GM04503 (cell line): ENCODE results near the gene ZNF284.

ENCODE experiments used
- DNase-seq: peaks from one replicate; pipeline ENCODE4 v3.0.0-alpha.2; 2012; ENCODE audit warnings: low read depth

Gene ZNF284

DNA sequence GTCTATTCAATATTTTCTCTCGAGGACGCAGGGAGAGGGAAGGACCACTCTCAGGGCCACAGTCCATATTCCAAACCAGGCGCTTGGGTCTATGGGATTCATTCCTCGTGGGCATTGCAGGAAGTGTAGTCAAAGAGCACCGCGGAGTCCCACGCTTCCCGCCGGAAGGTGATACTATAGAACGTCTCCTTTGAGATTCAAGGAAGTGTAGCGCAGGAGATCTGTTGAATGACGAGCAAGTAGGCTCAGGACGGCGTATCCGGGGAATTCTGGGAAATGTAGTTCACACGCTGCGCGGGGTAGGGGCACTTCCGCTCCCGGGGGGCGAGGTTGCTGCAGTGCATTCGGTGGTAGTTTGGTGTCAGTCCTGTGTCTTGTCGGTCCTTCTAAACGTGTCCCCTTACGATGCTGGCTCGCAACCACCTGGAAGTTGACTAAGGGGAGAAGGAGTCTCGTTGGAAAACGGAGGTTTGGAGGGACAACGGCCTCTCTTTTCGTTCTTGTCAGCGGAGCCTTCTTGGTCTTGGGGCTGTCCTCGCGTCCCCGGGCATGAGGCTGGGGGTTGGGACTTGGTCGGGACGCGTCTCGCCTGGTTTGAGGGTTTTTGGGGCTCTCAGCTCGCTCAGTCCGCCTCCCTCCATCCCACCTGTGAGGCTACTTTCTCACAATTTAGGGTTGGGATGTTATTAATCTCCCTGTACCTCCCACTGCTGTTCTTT is at the start of gene ZNF284:
Gene ZNF284 (plus strand): TSS at position 336 of the 719 bp plus-strand sequence. CDS start 4,231 bp downstream, outside the sequence.
- DNase-seq = no peak

DNA sequence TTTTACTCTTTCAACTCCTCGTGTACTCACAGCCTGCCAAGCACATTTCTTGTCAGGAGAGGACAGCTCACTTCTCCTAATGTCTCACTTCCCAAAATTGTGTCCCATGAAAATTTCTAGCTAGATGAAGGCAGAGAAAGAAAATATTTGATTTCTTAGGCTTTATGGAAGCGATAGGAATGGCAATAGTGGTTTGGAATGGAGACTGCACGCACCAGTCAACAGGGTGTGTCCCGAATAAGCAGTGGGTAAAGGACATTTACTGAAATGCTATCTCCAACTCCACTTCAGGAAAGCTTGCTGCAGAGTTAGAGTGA is 47.1 kb upstream of the ZNF284 start:
- no peak for DNase-seq

GRCh38 chr19:44025217-44025936 is 46.6 kb upstream of the ZNF284 start, which contains the start of gene ZNF222:
Gene ZNF222 (plus strand): TSS chr19:44025379. CDS start chr19:44025437, 58 bp downstream.
- peak; percentile 64 for DNase-seq

DNA sequence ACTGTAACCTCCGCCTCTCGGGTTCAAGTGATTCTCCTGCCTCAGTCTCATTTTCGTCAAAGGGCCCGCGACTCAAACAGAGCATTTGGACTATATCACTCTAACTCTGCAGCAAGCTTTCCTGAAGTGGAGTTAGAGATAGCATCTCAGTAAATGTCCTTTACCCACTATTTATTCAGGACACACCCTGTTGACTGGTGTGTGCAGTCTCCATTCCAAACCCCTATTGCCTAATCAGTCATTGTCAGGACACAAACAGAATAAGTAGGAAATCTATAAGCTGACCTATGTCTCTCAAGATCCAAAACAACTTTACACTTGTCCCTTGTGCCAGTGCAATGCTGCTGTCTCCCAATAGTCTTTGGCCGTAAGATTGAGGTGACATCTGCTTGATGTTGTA is 45.3 kb upstream of the ZNF284 start:
- DNase-seq = no peak

- DNase-seq = no peak
Observed at GRCh38 chr19:44032001-44032610, 39.9 kb upstream of the ZNF284 start.

GRCh38 chr19:44042147-44042546 is 29.8 kb upstream of the ZNF284 start:
- no peak for DNase-seq

GRCh38 chr19:44050740-44051649 is 21.0 kb upstream of the ZNF284 start:
- no peak for DNase-seq

- DNase-seq = peak; percentile 81
Observed at GRCh38 chr19:44051650-44052402, 20.1 kb upstream of the ZNF284 start, which contains the start of gene ZNF223. Gene ZNF223 (plus strand): TSS chr19:44052036. CDS start chr19:44055177, 3,141 bp downstream.

GRCh38 chr19:44055870-44056269 is 16.1 kb upstream of the ZNF284 start:
- DNase-seq = no peak

DNA sequence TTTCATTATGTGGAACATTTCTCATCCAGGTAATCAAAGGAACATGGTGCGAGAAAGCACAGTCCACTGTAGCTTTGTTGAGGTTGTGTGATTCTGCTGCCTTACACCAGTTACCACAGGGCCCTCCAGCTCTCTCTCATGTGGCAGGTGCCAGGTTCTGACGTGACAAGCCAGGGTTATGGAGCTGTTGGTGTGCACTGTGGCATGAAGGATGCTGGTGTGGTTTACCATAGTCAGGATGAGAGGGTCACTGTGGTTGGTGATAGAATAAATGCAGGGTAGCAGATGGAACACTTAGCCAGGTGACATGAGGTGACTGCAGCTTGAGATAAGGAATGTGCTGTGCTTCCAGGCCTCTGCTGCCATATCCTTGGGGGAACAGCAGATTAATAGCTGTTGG is 12.7 kb upstream of the ZNF284 start:
- no peak for DNase-seq

- DNase-seq = no peak
Observed at GRCh38 chr19:44061038-44061437, 10.9 kb upstream of the ZNF284 start.

GRCh38 chr19:44066305-44066704 is 5.7 kb upstream of the ZNF284 start:
- DNase-seq = no peak

DNA sequence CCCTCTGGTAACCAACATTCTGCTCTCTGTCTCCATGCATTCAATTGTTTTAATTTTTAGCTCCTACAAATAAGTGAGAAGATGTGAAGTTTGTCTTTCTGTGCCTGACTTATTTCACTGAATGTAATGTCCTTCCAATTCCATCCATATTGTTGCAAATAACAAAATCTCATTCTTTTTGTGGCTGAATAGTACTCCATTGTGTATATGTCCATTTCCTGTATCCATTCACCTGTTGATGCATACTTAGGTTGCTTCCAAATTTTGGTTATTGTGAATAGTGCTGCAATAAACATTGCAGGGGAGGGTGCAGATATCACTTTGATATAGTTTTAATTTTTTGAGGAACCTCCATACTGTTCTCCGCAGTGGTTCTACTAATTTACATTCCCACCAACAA is 2.5 kb upstream of the ZNF284 start:
- DNase-seq = no peak

DNA sequence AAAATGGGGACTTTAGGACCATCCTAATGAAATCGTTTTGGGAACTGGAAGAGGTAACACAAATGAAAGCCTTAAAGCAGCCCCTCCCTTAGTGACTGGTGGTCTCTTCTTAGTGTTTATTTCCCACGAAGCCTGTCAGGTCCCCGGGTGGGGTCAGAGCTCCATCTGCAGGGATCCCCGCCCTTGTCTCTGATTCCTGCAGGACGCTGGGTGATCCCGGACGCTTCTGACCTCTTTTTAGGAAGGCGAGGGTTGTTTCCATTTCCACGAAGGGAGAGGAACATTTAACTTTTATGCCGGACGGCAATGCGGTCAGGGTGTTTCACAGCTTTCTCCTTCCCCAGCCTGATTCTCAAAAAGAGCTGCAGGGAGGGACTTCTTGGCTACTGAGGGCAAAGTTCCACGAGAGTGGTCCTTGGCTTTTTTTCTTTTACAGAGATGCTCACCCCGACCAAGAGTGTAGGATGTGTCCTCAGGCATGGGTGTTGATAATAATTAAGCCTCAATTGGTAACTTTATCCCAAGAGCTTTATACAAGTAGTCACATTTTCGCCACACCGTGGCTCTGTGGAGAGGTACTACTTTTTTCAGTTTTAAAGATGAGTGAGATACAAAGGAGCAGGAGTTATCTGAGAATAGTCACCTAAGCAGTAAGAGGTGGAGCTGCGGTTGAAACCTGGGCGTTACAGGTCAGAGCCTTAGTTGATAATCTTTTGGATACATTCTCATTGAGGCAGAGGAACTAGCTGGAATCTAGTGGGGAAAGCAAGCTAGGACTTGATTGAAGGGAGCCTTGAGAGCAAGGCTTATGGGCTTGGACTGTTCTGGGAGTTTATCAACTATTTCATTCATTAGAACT is 813 bp downstream of the ZNF284 start:
- DNase-seq = no peak

GRCh38 chr19:44076325-44076724 is 4.4 kb downstream of the ZNF284 start:
- DNase-seq = no peak

- no peak for DNase-seq
Observed at GRCh38 chr19:44092108-44092507, 20.1 kb downstream of the ZNF284 start.

DNA sequence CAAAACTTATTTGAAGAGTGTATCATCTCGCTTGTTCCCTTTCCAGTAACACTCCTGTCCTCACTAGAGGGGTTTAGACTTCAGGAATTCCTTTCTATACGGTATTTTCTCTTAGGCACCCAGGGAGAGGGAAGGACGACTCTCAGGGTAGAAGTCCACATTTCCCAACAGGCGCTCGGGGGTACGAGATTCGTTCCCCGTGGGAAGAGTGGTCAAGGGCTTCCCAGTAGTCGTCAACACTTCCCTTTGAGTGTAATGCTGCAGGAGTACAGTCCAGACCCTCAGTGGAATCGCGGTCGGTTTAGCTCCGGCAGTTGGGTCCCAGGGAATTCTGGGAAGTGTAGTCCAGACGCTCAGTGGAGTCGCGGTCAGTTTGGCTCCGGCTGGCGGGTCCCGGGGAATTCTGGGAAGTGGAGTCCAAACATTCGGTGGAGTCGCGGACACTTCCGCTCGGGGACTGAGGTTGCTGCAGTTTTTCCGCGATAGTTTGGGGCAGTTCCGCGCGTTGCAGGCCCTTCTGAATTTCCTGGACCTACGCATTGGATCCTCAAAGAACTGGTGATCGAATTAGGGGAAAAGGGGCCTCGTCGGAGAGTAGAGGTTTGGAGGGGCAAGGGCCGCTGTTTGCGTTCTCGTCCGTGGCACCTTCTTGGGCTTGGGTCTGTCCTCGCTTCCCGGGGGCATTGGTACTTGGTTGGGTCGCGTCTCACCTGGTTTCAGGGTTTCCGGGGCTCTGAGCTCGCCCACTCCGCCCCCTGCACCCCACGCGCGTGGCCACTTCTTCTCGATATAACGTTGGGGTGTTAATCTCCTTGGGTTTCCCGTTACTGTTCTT is 22.2 kb downstream of the ZNF284 start, which contains the start of gene ZNF224:
Gene ZNF224 (plus strand): TSS at position 431 of the 835 bp plus-strand sequence. CDS start 3,513 bp downstream, outside the sequence.
- DNase-seq = peak; percentile 66

GRCh38 chr19:44107751-44108150 is 35.8 kb downstream of the ZNF284 start:
- no peak for DNase-seq

DNA sequence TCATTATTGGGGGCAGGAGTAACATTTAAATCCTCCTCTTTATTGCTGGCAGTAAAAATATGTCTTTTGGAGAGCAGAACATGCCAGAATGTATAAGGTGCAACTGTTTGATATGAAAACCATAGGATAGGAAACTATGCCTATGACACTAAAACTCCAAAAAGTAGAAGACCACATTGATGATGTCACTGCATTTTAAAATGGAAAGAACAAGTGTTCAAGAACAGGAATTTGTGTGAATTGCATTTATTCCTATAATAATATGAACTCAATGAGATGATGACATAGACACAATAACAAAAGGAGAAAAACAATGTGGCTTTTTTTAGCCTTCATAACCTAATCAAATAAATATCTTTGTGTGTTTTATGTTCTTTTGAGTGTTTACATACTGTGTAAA is 37.5 kb downstream of the ZNF284 start:
- no peak for DNase-seq
